Erythroblast (primary cell): ENCODE data around the gene OR6M1.

Experiments
- GATA1 ChIP-seq: IDR thresholded peaks from 2 replicates; pipeline ENCODE4 v1.6.1; 2011; ENCODE audit warnings: low read depth, mild to moderate bottlenecking, control low read depth, low read length, moderate library complexity
- POLR2A ChIP-seq: IDR thresholded peaks from 2 replicates; pipeline ENCODE4 v1.6.1; 2011; ENCODE audit warnings: mild to moderate bottlenecking, low read length

GRCh38 chr11:123799438-123799837, 6.7 kb downstream of the OR6M1 start:
- no peak for TF ChIP-seq POLR2A
- TF ChIP-seq GATA1: no peak
